ENCODE measurements around the gene ATP8B3.

GRCh38 chr19:1859331-1859781 is 47.3 kb upstream of the ATP8B3 start:
- TF ChIP-seq CTCF (IDR thresholded peaks at IDR 0.05) (no peak), POLR2A (IDR thresholded peaks at IDR 0.05) (no peak)
